ENCODE measurements around the gene CCR6.

GRCh38 chr6:167118839-167119238 is 4.1 kb upstream of the CCR6 start:
- TF ChIP-seq CTCF (IDR thresholded peaks at IDR 0.05): no peak
- no peak for TF ChIP-seq POLR2A (IDR thresholded peaks at IDR 0.05)
